Measurements from ENCODE around the gene ADAM12. TPM values are rescaled to one million over a fixed set of nuclear protein-coding genes. Genes with fewer than 3 reads are reported as not detected.

ADAM12 gene
- total and polyA plus RNA-seq, 10 of the 15 experiments (the other 5 are each of a cell fraction or from before 2014, with no cell fraction given) = under 0.01 to 0.62 (median 0.04) TPM; not detected in 5

DNA sequence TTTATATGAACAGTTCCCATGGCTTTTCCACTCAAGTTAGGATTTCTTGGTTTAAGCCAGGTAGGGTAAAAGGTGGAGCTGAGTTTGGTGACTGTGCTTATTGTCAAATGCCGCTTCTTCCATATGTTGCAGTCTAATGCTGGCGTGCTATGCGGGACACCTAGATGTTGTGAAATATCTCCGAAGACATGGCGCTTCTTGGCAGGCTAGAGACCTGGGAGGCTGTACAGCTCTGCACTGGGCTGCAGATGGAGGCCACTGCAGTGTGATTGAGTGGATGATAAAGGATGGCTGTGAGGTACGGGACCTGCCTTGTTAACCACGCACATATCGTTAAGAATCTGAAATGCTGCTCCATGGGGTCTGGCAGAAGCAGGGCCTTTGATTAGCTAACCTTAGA lies 383.5 kb downstream of the ADAM12 start:
- SMC1A ChIA-PET (ENCODE audit: uncharacterized antibody, unreplicated experiment) = interaction anchor here (1.2 kb wide), 1 partner anchor 8 kb away, joined by 3 read pairs; no protein-coding TSS in a partner anchor
- no TSS peak for BruUV-seq (replicated peaks)
- WGBS (ENCODE audit: insufficient coverage, insufficient replicate concordance, low lambda C conversion rate, missing lambda C conversion rate) = 47% methylated on average over 8 of the region's 8 CpGs
- no peak for ATAC-seq
- Histone ChIP-seq H3K4me1 (ENCODE audit: control insufficient read depth, insufficient read depth, low read length) (no peaks in the 10 kb centered on the region), H3K9me3 (replicated peaks; ENCODE audit: control insufficient read depth, insufficient read depth, low read length) (no peaks in the 10 kb centered on the region), H3K36me3 (ENCODE audit: control insufficient read depth in 2 of 2, insufficient read depth in 2 of 2, low read length in 1 of 2) (no peaks in the 10 kb centered on the region), H3K79me2 (ENCODE audit: control insufficient read depth, insufficient read depth, low read length) (no peaks in the 10 kb centered on the region), H3K4me2 (ENCODE audit: control insufficient read depth, insufficient read depth) (no peak overlapping the region), H4K20me1 (ENCODE audit: control insufficient read depth, insufficient read depth) (no peaks in the 10 kb centered on the region), H2AFZ (ENCODE audit: control insufficient read depth, low read depth, low read length) (no peak overlapping the region), H3K27ac (ENCODE audit: control insufficient read depth, insufficient read depth) (no peak overlapping the region), H3K27me3 (replicated peaks in 1 of 2; ENCODE audit: control insufficient read depth in 2 of 2, insufficient read depth in 2 of 2, low read length in 1 of 2) (no peaks in the 10 kb centered on the region), H3K9ac (ENCODE audit: control insufficient read depth, insufficient read depth, low read length) (no peak overlapping the region), H3K4me3 (no peak overlapping the region)
- TF ChIP-seq GABPA (IDR thresholded peaks at IDR 0.05; ENCODE audit: low read depth) = no peak
- TF ChIP-seq, protein P1, sequence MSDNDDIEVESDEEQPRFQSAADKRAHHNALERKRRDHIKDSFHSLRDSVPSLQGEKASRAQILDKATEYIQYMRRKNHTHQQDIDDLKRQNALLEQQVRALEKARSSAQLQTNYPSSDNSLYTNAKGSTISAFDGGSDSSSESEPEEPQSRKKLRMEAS (IDR thresholded peaks at IDR 0.05; ENCODE audit: low read depth, low read length) = no peak
- TF ChIP-seq, protein P2, sequence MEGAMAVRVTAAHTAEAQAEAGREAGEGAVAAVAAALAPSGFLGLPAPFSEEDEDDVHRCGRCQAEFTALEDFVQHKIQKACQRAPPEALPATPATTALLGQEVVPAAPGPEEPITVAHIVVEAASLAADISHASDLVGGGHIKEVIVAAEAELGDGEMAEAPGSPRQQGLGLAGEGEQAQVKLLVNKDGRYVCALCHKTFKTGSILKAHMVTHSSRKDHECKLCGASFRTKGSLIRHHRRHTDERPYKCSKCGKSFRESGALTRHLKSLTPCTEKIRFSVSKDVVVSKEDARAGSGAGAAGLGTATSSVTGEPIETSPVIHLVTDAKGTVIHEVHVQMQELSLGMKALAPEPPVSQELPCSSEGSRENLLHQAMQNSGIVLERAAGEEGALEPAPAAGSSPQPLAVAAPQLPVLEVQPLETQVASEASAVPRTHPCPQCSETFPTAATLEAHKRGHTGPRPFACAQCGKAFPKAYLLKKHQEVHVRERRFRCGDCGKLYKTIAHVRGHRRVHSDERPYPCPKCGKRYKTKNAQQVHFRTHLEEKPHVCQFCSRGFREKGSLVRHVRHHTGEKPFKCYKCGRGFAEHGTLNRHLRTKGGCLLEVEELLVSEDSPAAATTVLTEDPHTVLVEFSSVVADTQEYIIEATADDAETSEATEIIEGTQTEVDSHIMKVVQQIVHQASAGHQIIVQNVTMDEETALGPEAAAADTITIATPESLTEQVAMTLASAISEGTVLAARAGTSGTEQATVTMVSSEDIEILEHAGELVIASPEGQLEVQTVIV (IDR thresholded peaks at IDR 0.05; ENCODE audit: borderline replicate concordance, partially characterized antibody) = no peak
- TF ChIP-seq HDAC6 (IDR thresholded peaks at IDR 0.05; ENCODE audit: unreplicated experiment) = no peak
- no peak for TF ChIP-seq CBFB (IDR thresholded peaks at IDR 0.05; ENCODE audit: low read depth)
- TF ChIP-seq DPF2 (IDR thresholded peaks at IDR 0.05) = no peak
- no peak for TF ChIP-seq CBX3 (IDR thresholded peaks at IDR 0.05; ENCODE audit: borderline replicate concordance, low read depth)
- no peak for TF ChIP-seq BMI1 (IDR thresholded peaks at IDR 0.05; ENCODE audit: borderline replicate concordance)
- TF ChIP-seq, protein P3, sequence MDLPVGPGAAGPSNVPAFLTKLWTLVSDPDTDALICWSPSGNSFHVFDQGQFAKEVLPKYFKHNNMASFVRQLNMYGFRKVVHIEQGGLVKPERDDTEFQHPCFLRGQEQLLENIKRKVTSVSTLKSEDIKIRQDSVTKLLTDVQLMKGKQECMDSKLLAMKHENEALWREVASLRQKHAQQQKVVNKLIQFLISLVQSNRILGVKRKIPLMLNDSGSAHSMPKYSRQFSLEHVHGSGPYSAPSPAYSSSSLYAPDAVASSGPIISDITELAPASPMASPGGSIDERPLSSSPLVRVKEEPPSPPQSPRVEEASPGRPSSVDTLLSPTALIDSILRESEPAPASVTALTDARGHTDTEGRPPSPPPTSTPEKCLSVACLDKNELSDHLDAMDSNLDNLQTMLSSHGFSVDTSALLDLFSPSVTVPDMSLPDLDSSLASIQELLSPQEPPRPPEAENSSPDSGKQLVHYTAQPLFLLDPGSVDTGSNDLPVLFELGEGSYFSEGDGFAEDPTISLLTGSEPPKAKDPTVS (IDR thresholded peaks at IDR 0.05; ENCODE audit: low read depth, low read length) = no peak
- TF ChIP-seq ZNF207 (IDR thresholded peaks at IDR 0.05; ENCODE audit: borderline replicate concordance) = no peak
- TF ChIP-seq EZH2 (IDR thresholded peaks at IDR 0.05; ENCODE audit: borderline replicate concordance, control insufficient read depth, low read depth, low read length) = no peak
- TF ChIP-seq JUND (IDR thresholded peaks at IDR 0.05; ENCODE audit: low read depth, low read length) = no peak
- in situ Hi-C loops (cut with MboI) (no loop called here), intact Hi-C loops (cut with micrococcal nuclease; ENCODE audit: unreplicated experiment) (no loop called here)
- POLR2A ChIA-PET = no interaction called here
- CTCF ChIA-PET = no interaction called here
- RAD21 ChIA-PET (ENCODE audit: unreplicated experiment) = no interaction called here
- DNase-seq (ENCODE audit: low read depth, low spot score) = no peak
- FAIRE-seq = no peak

Data from GM12878 (cell line).